Thoracic aorta (tissue), 2 donors: ENCODE data around the gene NPAS4. TPM values are rescaled to one million over a fixed set of nuclear protein-coding genes. Genes with fewer than 3 reads are reported as not detected.
"Not testable (repeated sequence)": the region's sequence is repeated elsewhere in the genome, so short reads cannot be mapped to it uniquely, and the experiment has no call there.

Experiments used
- ATAC-seq: fragments of 150-250 bp; one replicate; pipeline ENCODE4 v1.8.0; 2017; ENCODE audit warnings: low read depth; ENCODE audit not compliant: insufficient number of reproducible peaks, low FRiP score
- DNase-seq: peaks from one replicate; pipeline ENCODE4 v3.0.0-alpha.2; 2020; ENCODE audit warnings: low spot score
- H3K27ac ChIP-seq, 2 donors: fragments of 200-600 bp; sonication (generic); 1 replicate in 1 of 2; 2 replicates in 1 of 2; pipeline ENCODE4 v1.5.1; 2016; ENCODE audit warnings: mild to moderate bottlenecking in 2 of 2, moderate library complexity in 2 of 2
- H3K27me3 ChIP-seq: fragments of 200-600 bp; sonication (generic); replicated peaks from 2 replicates; pipeline ENCODE4 v1.6.0; 2016; ENCODE audit warnings: mild to moderate bottlenecking; ENCODE audit not compliant: insufficient read depth
- H3K36me3 ChIP-seq: fragments of 200-600 bp; sonication (generic); one replicate; pipeline ENCODE4 v1.5.1; 2016
- H3K4me1 ChIP-seq, 2 donors: fragments of 200-600 bp; sonication (generic); 1 replicate in 1 of 2; 2 replicates in 1 of 2; pipeline versions ENCODE4 v1.5.1 to v1.6.0; 2016; ENCODE audit warnings: low read depth in 2 of 2, mild to moderate bottlenecking in 1 of 2; ENCODE audit not compliant: control insufficient read depth in 1 of 2
- H3K4me3 ChIP-seq: fragments of 200-600 bp; sonication (generic); 2 replicates; pipeline ENCODE4 v1.5.1; 2016; ENCODE audit warnings: mild to moderate bottlenecking
- H3K9me3 ChIP-seq: fragments of 200-600 bp; sonication (generic); 2 replicates; pipeline ENCODE4 v1.5.1; 2016
- CTCF ChIP-seq: fragments of 200-600 bp; sonication (generic); IDR thresholded peaks from one replicate; pipeline ENCODE4 v1.5.1; 2019; ENCODE audit warnings: antibody characterized with exemption
- total RNA-seq, 2 donors: library from RNA; depleted of rRNA; stranded (reverse); fragments of >200 nt; gene quantifications; one replicate each; pipeline versions ENCODE4 v1.1.0 to v1.2.3, GENCODE V29; 2016

NPAS4 gene
- total RNA-seq, 2 donors from 2014 or later = 4.2 to 6.6 TPM

- no peaks in the 10 kb centered on the region for H3K27me3 ChIP-seq
- H3K4me3 ChIP-seq = no peak overlapping the region
- peaks cover 2% of the 10 kb centered on the region for H3K36me3 ChIP-seq
- peak; percentile 22 for DNase-seq
- peak; percentile 85 for TF ChIP-seq CTCF
- ATAC-seq = peak; percentile 20
- H3K27ac ChIP-seq = no peak overlapping the region
- no peaks in the 10 kb centered on the region for H3K4me1 ChIP-seq
- H3K9me3 ChIP-seq = no peaks in the 10 kb centered on the region
Observed at GRCh38 chr11:66429983-66430602, 9.3 kb downstream of the NPAS4 start.

- H3K36me3 ChIP-seq = peaks cover 13% of the 10 kb centered on the region
- not testable (repeated sequence) for H3K9me3 ChIP-seq, H3K27me3 ChIP-seq, DNase-seq, ATAC-seq, H3K27ac ChIP-seq, H3K4me1 ChIP-seq, H3K4me3 ChIP-seq
Observed at GRCh38 chr11:66431287-66431686, 10.5 kb downstream of the NPAS4 start.

GRCh38 chr11:66431871-66432329, 11.1 kb downstream of the NPAS4 start:
- H3K4me3 ChIP-seq, H3K9me3 ChIP-seq, H3K4me1 ChIP-seq, ATAC-seq, DNase-seq, H3K27me3 ChIP-seq, H3K27ac ChIP-seq: not testable (repeated sequence)
- peaks cover 19% of the 10 kb centered on the region for H3K36me3 ChIP-seq

GRCh38 chr11:66432597-66432996, 11.8 kb downstream of the NPAS4 start:
- Histone ChIP-seq H3K4me1 (peaks cover 0 to 1% of the 10 kb centered on the region in 2 donors), H3K27ac (no peak overlapping the region), H3K4me3 (no peak overlapping the region), H3K27me3 (no peaks in the 10 kb centered on the region), H3K36me3 (peaks cover 20% of the 10 kb centered on the region), H3K9me3 (no peaks in the 10 kb centered on the region)
- ATAC-seq = no peak
- TF ChIP-seq CTCF = no peak
- no peak for DNase-seq

GRCh38 chr11:66437979-66438503, 17.2 kb downstream of the NPAS4 start:
- Histone ChIP-seq H3K4me1 (peaks cover 0 to 10% of the 10 kb centered on the region in 2 donors), H3K27me3 (no peaks in the 10 kb centered on the region), H3K36me3 (peaks cover 20% of the 10 kb centered on the region), H3K9me3 (no peaks in the 10 kb centered on the region), H3K27ac (peak overlapping the region; percentile 80 to 83), H3K4me3 (peak overlapping the region; percentile 97)
- peak; percentile 19 for ATAC-seq
- no peak for DNase-seq
- TF ChIP-seq CTCF = no peak

- Histone ChIP-seq H3K27me3 (no peaks in the 10 kb centered on the region), H3K4me1 (peaks cover 0 to 10% of the 10 kb centered on the region in 2 donors), H3K9me3 (no peaks in the 10 kb centered on the region), H3K4me3 (peak within 1 kb of the TSS; percentile 97), H3K36me3 (peaks cover 20% of the 10 kb centered on the region), H3K27ac (peak within 1 kb of the TSS; percentile 80 to 83)
- peak; percentile 92 for ATAC-seq
- TF ChIP-seq CTCF = peak; percentile 35
- peak; percentile 65 for DNase-seq
Observed at GRCh38 chr11:66438504-66439466, 17.9 kb downstream of the NPAS4 start, which contains the start of gene MRPL11. Gene MRPL11 (minus strand): TSS chr11:66438848. CDS start chr11:66438754, 94 bp downstream.

GRCh38 chr11:66440101-66440939, 19.5 kb downstream of the NPAS4 start:
- not testable (repeated sequence) for H3K27me3 ChIP-seq, H3K27ac ChIP-seq, H3K4me1 ChIP-seq, DNase-seq, H3K9me3 ChIP-seq, H3K4me3 ChIP-seq, ATAC-seq
- peaks cover 16% of the 10 kb centered on the region for H3K36me3 ChIP-seq

- not testable (repeated sequence) for H3K9me3 ChIP-seq, H3K36me3 ChIP-seq, H3K4me1 ChIP-seq, H3K27me3 ChIP-seq, H3K4me3 ChIP-seq, ATAC-seq, DNase-seq, H3K27ac ChIP-seq
Observed at GRCh38 chr11:66440940-66441282, 20.1 kb downstream of the NPAS4 start.
